GM20431 (cell line): ENCODE data around the gene TEX19.
"Not testable (repeated sequence)": the region's sequence is repeated elsewhere in the genome, so short reads cannot be mapped to it uniquely, and the experiment has no call there.

Experiments
- in situ Hi-C: fragments of 300-500 bp; cut with MseI, MboI; formaldehyde crosslinking; loops from one replicate; pipeline ENCODE4 v1.15.0; 2020; ENCODE audit warnings: low sequenced_read_pairs; ENCODE audit not compliant: unreplicated experiment

Gene TEX19

DNA sequence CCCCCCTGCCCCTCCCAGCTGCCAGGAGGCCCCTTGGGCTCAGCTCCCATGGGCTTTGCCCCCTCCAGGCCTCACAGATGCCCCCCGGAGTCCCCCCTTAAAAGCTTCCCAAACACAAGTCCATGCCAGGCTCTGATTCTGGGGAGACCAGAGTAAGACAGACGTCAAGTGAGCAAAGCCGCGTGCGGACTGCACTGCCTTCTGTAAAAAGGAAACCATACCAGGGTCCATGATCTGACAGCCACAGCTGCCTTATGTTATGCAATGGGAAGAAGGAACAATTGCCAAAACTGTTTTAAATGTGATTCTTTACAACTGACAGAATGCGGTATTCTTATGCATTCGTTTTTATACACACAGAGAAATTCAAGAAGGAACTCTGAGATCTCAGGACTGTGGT is 41.2 kb downstream of the TEX19 start:
- in situ Hi-C loops: loop anchor here (10.0 kb wide), 1 partner anchor 45 kb away; the partner anchor contains the start of gene TEX19

DNA sequence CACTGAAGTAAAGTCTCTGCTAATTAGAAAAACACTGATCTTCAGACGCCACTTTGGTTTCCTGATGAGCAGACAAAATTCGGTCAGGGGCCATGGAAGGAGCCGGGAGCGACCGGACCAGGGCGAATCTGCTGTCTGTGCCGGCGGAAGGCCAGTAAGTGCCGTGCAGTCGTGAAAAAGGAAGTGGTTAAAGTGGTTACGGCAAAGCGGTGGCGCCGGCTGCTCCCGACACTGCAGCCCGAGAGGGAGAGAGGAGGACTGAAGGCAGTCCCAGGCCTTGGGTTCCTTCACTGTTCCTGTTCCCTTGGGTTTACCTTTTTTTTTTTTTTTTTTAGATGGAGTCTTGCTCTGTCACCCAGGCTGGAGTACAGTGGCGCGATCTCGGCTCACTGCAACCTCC is 41.8 kb downstream of the TEX19 start:
- in situ Hi-C loops: loop anchor here (10.0 kb wide), 1 partner anchor 46 kb away; the partner anchor contains the start of gene TEX19

DNA sequence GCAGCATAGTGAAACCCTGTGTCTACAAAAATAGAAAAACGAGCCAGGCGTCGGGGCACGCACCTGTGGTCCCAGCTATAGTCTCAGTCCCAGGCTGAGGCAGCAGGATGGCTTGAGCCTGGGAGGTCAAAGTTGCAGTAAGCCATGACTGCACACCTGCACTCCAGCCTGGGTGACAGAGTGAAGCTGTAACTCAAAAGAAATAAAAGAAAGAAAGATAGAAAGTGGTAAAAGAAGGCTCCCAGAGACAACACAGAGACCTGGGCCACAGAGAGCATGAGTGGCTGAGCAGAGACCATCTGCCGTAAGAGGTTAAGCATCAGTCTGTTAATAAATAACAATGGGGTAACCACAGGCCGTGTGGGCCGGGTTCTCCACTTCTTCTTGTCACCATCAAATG is 43.8 kb downstream of the TEX19 start:
- in situ Hi-C loops: loop anchor here (10.0 kb wide), 1 partner anchor 48 kb away; the partner anchor contains the start of gene TEX19

GRCh38 chr17:82403662-82404660 is 44.9 kb downstream of the TEX19 start:
- in situ Hi-C loops: loop anchor here (10.0 kb wide), 1 partner anchor 49 kb away; the partner anchor contains the start of gene TEX19

GRCh38 chr17:82405051-82405450 is 46.0 kb downstream of the TEX19 start:
- in situ Hi-C loops: loop anchor here (10.0 kb wide), 1 partner anchor 50 kb away; the partner anchor contains the start of gene TEX19

DNA sequence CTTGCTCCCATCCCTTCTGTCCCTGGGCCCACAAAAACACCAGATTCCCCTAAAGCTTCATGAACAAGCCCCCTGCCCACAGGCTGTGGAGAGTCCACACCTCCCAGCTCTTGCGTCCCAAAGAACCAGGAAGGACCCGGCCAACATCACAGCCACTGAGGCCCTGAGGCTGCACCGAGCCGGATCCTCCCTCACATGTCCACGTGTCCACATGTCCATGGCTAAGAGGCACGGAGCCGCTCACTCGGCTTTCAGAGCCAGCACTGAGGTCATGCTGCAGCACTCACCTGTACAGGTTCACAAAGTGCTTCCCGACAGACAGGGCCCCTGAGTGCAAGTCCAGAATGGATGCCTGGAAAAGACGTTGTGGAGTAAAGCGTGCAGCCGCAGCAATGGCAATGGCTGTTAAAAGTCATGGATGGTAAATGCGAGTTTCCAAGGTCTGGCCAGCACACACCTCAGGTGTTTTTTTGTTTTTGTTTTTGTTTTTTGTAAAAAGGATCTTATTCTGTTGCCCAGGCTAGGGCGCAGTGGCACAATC is 47.2 kb downstream of the TEX19 start:
- in situ Hi-C loops: loop anchor here (10.0 kb wide), 1 partner anchor 51 kb away; the partner anchor contains the start of gene TEX19

DNA sequence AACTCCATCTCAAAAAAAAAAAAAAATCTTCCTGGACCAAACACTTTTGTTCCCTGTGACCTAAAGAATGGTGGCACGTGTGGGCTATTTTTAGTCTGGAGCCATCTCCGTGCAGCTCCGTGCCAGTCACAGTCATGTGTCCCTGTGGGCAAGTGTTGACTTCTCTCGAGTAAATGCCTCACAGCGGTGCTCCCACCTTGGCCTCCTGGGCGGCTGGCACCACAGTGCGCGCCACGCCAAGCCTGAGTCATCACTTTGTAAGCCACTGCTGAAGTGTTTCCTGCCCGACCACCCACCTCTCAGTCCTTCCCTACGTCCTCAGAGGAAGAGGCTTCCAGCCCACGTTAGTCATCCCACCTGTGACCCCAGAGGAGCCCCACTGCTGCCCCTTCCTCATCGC is 48.2 kb downstream of the TEX19 start:
- in situ Hi-C loops: loop anchor here (10.0 kb wide), 1 partner anchor 52 kb away; the partner anchor contains the start of gene TEX19

DNA sequence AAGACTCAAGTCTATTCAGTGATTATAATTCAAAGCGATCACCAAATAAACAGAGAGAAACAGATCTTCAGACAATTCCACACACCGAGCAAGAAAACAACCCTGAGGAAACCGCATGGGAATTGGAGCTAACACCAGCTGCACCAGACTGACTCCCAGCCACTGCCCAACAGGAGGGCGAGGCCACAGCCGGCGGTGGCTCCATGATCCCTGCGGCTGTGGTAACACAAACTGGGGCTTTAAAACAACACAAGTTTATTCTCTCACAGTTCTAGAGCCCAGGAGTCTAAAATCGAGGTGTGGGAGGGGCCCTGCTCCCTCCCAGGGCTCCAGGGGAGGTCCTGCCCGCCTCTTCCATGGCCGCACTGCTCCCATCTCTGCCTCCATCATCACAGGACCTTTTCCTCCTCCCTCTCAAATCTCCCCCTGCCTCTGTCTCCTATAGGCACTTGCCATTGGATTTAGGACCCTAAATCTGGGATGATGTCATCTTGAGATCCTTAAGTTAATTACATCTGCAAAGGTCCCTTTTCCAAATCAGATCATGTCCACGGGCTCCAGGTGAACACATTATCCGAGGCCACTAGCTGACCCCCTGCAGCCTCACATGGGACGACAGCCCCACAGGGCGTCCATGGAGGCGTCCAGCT is 49.4 kb downstream of the TEX19 start:
- in situ Hi-C loops: loop anchor here (10.0 kb wide), 1 partner anchor 54 kb away; the partner anchor contains the start of gene TEX19

DNA sequence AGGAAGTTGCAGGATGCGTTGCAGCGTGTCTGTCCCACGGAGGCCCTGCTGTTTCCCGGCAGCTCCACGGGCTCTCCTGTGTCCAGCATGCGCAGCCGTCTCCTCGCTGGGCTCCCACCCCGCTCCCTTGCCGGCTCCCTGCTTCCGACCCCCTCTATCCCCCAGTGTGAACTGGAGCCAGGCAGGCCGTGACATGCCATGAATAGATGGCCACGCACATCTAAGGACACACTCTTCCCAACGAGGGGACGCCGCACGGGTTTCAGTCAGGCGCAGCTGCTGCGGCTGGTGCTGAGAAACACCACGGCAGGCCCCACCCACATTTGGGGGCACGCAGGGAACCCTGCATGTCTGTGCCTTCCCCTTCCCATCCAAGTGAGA is 49.9 kb downstream of the TEX19 start:
- in situ Hi-C loops: loop anchor here (10.0 kb wide), 1 partner anchor 54 kb away; the partner anchor contains the start of gene TEX19

GRCh38 chr17:82410014-82410716 is 51.1 kb downstream of the TEX19 start:
- in situ Hi-C loops: no loop called here

GRCh38 chr17:82411396-82412053 is 52.5 kb downstream of the TEX19 start:
- in situ Hi-C loops: no loop called here

DNA sequence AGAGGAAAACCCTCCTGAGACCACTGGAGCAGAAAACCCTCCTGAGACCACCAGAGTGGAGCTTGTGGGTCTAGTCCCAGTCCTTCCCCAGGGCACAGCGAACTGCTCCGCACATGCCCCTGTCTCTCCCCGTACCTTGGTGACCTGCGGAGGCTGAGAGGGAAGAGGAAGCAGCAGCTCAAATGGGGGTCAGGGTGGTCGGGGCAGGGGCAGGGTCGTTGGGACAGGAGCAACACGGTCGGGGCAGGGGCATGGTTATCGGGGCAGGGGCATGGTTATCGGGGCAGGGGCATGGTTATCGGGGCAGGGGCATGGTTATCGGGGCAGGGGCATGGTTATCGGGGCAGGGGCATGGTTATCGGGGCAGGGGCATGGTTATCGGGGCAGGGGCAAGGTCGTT is 53.0 kb downstream of the TEX19 start:
- in situ Hi-C loops: not testable (repeated sequence)

GRCh38 chr17:82412535-82413520 is 53.8 kb downstream of the TEX19 start:
- in situ Hi-C loops: no loop called here
